Stimulated activated CD8-positive, alpha-beta memory T cell treated with anti-CD3 and anti-CD28 coated beads, Interleukin-12 subunit alpha, Interleukin-12 subunit beta, amount 100 ng/mL, for 24 hours (primary cell): ENCODE measurements around the gene LCN9.
"Not testable (repeated sequence)": the region's sequence is repeated elsewhere in the genome, so short reads cannot be mapped to it uniquely, and the experiment has no call there.

Experiments used
- DNase-seq: peaks from one replicate; pipeline ENCODE4 v3.0.0-alpha.2; 2020; ENCODE audit errors: extremely low read depth

Gene LCN9

GRCh38 chr9:135671591-135672041, 8.5 kb downstream of the LCN9 start:
- DNase-seq: no peak

GRCh38 chr9:135672786-135673185, 9.7 kb downstream of the LCN9 start:
- not testable (repeated sequence) for DNase-seq

GRCh38 chr9:135673941-135674340, 10.8 kb downstream of the LCN9 start:
- DNase-seq: no peak

GRCh38 chr9:135674977-135675376, 11.9 kb downstream of the LCN9 start:
- DNase-seq: no peak

- DNase-seq: no peak
These were observed 13.8 kb downstream of the LCN9 start for GRCh38 chr9:135676891-135677290.

- no peak for DNase-seq
These were observed 14.6 kb downstream of the LCN9 start for GRCh38 chr9:135677641-135678168.

- no peak for DNase-seq
These were observed 15.3 kb downstream of the LCN9 start for GRCh38 chr9:135678236-135679017.

- DNase-seq: no peak
These were observed 16.9 kb downstream of the LCN9 start for GRCh38 chr9:135680056-135680455.

- DNase-seq: no peak
These were observed 18.1 kb downstream of the LCN9 start for GRCh38 chr9:135681161-135681560.

- no peak for DNase-seq
These were observed 20.4 kb downstream of the LCN9 start for GRCh38 chr9:135683401-135684034.

- DNase-seq: no peak
These were observed 21.6 kb downstream of the LCN9 start for GRCh38 chr9:135684691-135685090.

- no peak for DNase-seq
These were observed 24.1 kb downstream of the LCN9 start for GRCh38 chr9:135687216-135687615.

- DNase-seq: no peak
These were observed 25.9 kb downstream of the LCN9 start for GRCh38 chr9:135689011-135689410.

GRCh38 chr9:135690836-135691570, 27.9 kb downstream of the LCN9 start:
- no peak for DNase-seq

- DNase-seq: no peak
These were observed 29.3 kb downstream of the LCN9 start for GRCh38 chr9:135692410-135692809.

GRCh38 chr9:135693265-135693664, 30.2 kb downstream of the LCN9 start:
- DNase-seq: no peak

- DNase-seq: no peak
These were observed 30.7 kb downstream of the LCN9 start for GRCh38 chr9:135693771-135694170.

GRCh38 chr9:135694414-135694813, 31.3 kb downstream of the LCN9 start:
- no peak for DNase-seq

- no peak for DNase-seq
These were observed 31.9 kb downstream of the LCN9 start for GRCh38 chr9:135695036-135695435.

- no peak for DNase-seq
These were observed 32.5 kb downstream of the LCN9 start for GRCh38 chr9:135695642-135696041.

- DNase-seq: no peak
These were observed 33.3 kb downstream of the LCN9 start for GRCh38 chr9:135696446-135696845.

GRCh38 chr9:135697226-135697625, 34.1 kb downstream of the LCN9 start:
- no peak for DNase-seq
